Measurements from ENCODE around the gene NPLOC4.
"Not testable (repeated sequence)": the region's sequence is repeated elsewhere in the genome, so short reads cannot be mapped to it uniquely, and the experiment has no call there.

Gene NPLOC4

GRCh38 chr17:81631482-81631881, 5.4 kb downstream of the NPLOC4 start:
- no peak for DNase-seq (ENCODE audit: low spot score)

GRCh38 chr17:81630274-81630673, 6.6 kb downstream of the NPLOC4 start:
- no peak for DNase-seq (ENCODE audit: low spot score)

DNA sequence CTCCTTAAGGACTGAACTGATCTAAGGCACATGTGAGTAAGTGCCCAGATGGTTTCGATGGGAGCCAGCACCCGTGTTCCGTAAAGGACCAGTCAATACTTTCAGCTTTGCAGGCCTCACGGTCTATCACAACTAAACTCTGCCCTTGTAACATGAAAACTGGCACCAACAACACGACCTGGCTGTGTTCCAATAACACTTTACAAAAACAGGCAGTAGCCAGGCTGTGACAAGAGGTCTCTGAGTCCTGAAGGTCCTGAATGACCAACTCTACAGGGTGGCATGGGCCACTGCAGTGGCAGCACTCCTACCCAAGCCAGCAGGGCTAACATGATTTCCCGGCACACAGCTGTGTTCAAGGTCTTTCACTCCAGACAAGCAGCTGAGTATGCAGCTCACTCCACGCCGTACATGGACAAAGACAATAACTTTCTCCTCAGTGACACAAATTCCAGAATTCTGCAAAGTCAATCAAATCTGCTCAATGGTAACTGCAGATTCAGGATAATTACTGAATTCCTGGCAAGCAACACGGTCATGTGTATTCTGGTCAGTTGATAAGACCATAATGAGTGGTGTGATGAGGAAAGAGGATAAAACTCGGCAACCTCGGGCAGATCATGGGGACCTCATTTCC, 15.3 kb downstream of the NPLOC4 start:
- DNase-seq (ENCODE audit: low spot score): no peak

- DNase-seq (ENCODE audit: low spot score): not testable (repeated sequence)
Measured at GRCh38 chr17:81618307-81618706, 18.6 kb downstream of the NPLOC4 start.

DNA sequence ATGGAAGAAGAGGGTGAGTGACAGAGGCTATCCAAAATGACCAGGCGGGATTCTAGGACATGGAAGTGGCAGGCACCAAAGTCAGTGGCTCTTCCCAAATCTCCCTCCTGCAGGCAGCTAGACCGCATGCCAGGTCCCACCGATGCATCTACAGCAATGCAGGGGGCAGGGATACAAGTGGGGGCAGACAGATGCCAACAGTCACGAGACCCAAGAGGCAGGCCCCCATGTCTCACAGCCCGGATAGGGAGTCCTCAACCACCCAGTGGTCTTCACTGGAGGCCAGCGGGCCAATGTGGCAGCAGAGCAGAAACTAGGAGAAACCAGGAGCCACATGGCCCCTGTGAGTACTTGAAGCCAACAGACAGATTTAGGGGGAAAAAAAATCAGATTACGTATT, 20.0 kb downstream of the NPLOC4 start:
- DNase-seq (ENCODE audit: low spot score): no peak

- no peak for DNase-seq (ENCODE audit: low spot score)
Measured at GRCh38 chr17:81615401-81615930, 21.4 kb downstream of the NPLOC4 start.

DNA sequence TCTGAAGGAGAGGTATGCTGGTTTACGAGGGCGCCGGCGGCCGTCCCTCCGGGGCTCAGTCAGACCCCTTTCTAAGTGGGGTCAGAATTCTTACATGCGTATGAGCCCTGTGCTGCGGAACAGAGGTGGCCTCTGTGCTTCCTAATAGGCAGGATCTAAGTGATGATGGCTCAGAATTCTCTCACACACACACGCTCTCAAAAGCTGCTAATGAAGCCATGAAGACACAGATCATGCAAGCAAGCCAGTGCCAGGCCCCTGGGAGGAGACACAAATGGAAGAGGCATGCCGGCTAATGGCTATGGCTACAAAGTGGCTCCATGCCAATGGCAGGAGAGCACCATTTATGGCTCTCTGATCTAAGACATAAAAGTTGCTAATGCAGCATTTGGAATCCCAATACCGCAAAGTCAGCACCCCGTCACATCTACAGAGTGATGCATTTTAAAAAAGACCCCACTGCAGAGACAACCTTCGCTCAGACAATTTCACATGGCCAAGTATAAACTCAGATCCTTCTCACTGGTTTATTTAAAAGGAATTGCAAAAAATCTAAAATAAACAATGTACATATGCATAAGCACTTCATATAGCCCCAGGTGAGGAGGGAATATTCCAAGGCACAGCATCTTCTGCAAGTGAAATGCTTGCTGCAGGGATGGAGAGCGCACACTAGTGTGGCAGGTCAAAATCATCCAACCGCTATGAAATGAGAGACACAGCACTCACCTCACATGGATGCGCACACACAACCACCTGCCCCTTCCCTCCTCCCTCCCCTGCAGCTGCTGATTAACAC, 24.5 kb downstream of the NPLOC4 start:
- no peak for DNase-seq (ENCODE audit: low spot score)

DNA sequence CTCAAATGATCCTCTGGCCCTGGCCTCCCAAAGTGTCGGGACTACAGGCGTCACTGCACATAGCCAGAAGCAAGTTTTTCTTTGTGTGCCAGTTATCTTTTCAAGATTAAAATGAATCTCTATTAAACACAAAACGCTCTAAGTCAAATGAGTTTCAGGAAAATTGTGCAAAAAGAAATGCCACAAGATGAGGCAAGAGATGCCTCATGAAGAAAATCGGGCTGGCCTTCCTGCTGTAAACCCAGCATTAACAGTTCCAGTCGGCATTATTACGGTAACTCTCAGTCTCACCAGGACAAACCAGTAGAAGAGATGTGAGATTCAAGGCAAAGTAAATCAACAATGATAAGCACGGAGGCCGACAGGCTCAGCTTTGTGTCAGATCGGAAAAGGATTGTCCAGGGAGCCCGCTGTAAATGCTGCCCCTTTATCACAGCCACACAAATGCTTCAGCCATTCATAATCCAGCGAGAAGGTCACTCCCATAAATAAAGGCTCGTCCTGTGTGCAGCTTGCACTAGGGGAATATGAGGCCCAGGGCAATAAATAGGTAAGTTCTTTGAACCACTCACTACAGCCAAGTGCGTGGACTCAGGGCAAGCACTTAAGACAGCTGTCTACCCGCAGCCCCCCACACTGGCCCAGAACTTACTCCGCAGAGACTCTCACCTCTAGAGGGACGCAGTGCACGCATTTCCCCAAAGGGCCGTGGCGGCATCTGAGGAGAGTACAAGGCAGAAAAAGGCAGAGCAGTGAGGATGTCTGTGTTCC, 27.2 kb downstream of the NPLOC4 start:
- no peak for DNase-seq (ENCODE audit: low spot score)

DNA sequence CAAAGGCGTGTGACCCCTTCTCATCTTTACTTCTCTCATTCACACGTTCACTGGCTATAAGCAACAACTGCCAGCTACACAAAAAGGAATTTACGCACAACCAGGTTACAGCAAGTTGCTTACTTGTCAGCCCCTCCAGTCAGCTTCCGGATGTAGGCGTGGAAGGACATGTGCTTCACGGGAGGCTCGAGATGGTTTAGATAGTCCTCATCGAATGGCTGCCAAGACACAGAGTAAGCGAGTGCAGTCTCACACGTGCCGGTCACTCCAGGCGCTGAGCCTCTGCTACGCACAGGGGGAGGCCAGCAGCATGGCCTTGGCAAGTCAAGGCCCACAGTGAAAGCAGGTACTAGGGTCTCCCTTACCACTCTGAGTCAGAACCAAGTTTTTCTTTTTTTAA, 28.3 kb downstream of the NPLOC4 start:
- no peak for DNase-seq (ENCODE audit: low spot score)

GRCh38 chr17:81608082-81608481, 28.8 kb downstream of the NPLOC4 start:
- DNase-seq (ENCODE audit: low spot score): no peak

GRCh38 chr17:81607431-81607830, 29.5 kb downstream of the NPLOC4 start:
- peak; percentile 57 for DNase-seq (ENCODE audit: low spot score)

- no peak for DNase-seq (ENCODE audit: low spot score)
Measured at GRCh38 chr17:81603846-81604610, 32.9 kb downstream of the NPLOC4 start.

- peak; percentile 80 for DNase-seq (ENCODE audit: low spot score)
Measured at GRCh38 chr17:81601525-81602120, 35.3 kb downstream of the NPLOC4 start.

GRCh38 chr17:81599719-81600486, 37.0 kb downstream of the NPLOC4 start:
- peak; percentile 53 for DNase-seq (ENCODE audit: low spot score)

DNA sequence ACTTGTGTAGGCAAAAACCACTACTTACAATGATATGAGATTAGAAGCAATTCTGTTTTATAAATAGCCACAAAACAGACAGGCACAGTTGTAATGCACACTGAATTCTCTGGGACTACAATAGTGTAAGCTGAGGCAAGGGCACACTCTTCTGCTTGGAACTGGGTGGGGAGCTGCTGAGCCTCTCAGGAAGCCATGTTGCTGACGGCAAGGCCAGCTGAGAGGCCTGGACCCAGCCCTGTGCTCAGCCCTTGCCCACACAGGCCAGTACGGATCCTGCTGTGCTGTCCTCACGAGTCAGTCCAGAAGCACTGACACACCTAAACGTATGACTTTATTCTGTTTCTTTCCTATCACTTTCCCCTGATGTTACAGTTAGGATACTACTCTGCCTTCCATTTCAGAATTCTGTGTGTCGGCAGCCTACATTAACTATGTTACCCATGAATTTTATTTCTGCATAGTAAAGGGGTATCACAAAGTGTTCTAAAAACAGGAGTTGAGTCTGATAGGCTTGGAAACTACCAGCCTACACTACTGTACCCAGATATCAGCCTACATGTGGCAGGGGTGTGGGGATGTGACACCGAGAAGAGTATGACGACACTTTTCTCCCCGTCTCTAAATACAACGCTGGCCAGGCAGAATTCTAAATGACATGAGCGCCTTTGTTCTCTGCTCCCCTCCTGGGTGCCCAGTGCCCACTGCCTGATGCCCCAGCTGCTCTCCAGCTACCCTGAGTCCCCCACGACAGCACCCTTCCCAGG, 43.6 kb downstream of the NPLOC4 start:
- no peak for DNase-seq (ENCODE audit: low spot score)

GRCh38 chr17:81591971-81592370, 44.9 kb downstream of the NPLOC4 start:
- no peak for DNase-seq (ENCODE audit: low spot score)

- DNase-seq (ENCODE audit: low spot score): no peak
Measured at GRCh38 chr17:81590121-81590520, 46.8 kb downstream of the NPLOC4 start.

- no peak for DNase-seq (ENCODE audit: low spot score)
Measured at GRCh38 chr17:81589612-81590011, 47.3 kb downstream of the NPLOC4 start.

DNA sequence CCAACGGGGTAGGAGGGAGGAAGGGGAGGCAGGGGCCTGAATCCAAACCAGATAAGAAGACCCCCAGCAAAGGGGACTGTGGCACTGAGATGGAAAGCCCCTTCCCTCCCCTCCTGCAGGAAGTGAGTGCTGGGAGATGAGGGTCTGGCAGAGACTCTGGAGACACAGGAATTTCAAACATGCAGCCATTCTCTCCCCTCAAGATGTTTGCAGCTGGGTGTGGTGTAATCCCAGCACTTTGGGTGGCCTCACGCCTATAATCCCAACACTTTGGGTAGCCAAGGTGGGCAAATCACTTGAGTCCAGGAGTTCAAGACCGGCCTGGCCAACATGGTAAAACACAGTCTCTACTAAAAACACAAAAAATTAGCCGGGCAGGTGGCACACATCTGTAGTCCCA, 50.8 kb downstream of the NPLOC4 start:
- DNase-seq (ENCODE audit: low spot score): no peak

- DNase-seq (ENCODE audit: low spot score): not testable (repeated sequence)
Measured at GRCh38 chr17:81584771-81585170, 52.1 kb downstream of the NPLOC4 start.
